ENCODE measurements around the gene DBH. TPM values are rescaled to one million over a fixed set of nuclear protein-coding genes. Genes with fewer than 3 reads are reported as not detected.

DBH gene
- total RNA-seq, 1 donor from 2014 or later = not detected

DNA sequence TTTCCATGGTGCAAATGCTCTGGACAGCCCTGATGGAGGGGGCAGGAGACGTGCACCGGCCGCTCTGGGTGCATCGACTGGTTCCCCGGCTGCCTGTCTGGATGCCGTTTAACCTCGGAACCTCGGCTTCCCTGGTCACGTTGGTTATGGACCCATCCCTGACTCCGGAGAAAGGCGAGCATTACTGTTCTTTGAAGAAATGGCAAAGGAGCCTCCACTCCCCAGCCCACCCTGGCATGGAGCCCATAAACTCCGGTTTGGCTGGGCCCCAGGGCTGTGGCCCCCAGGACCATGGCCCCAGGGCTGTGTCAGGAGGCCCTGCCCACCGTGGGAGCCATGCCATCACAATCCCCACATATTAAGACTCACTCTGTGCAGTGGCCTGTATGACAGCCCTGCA lies 28.9 kb downstream of the DBH start:
- FAIRE-seq = no peak
- Histone ChIP-seq H3K4me2 (ENCODE audit: low read length) (no peak overlapping the region), H3K36me3 (ENCODE audit: insufficient read depth, low read length) (no peaks in the 10 kb centered on the region), H2AFZ (ENCODE audit: low read depth, low read length) (no peak overlapping the region), H4K20me1 (ENCODE audit: insufficient read depth, low read length) (no peaks in the 10 kb centered on the region), H3K27ac (ENCODE audit: low read depth, low read length) (no peak overlapping the region), H3K9ac (ENCODE audit: low read length) (no peak overlapping the region), H3K27me3 (ENCODE audit: insufficient read depth, low read length) (peaks cover 3% of the 10 kb centered on the region), H3K4me3 (ENCODE audit: insufficient read depth, low read depth, low read length) (no peak overlapping the region), H3K9me3 (ENCODE audit: insufficient read depth, low read depth, low read length) (no peaks in the 10 kb centered on the region), H3K4me1 (ENCODE audit: insufficient read depth, low read length) (no peaks in the 10 kb centered on the region), H3K79me2 (ENCODE audit: insufficient read depth, low read length) (no peaks in the 10 kb centered on the region)
- H3K27me3 Mint-ChIP-seq (ENCODE audit: low read depth, unreplicated experiment) = peaks cover 35% of the 10 kb centered on the region
- H3K4me3 Mint-ChIP-seq (ENCODE audit: unreplicated experiment) = no peak overlapping the region
- no peaks in the 10 kb centered on the region for H3K9me3 Mint-ChIP-seq (ENCODE audit: unreplicated experiment)
- no peak for DNase-seq (ENCODE audit: low read depth)
- H3K4me1 Mint-ChIP-seq (ENCODE audit: low read depth, unreplicated experiment) = no peaks in the 10 kb centered on the region
- TF ChIP-seq EZH2 (IDR thresholded peaks at IDR 0.05; ENCODE audit: insufficient read depth, low read length) = no peak
- no peak for TF ChIP-seq CTCF (IDR thresholded peaks at IDR 0.05; ENCODE audit: insufficient read depth, low read depth, low read length)
- no peaks in the 10 kb centered on the region for H3K36me3 Mint-ChIP-seq (ENCODE audit: low read depth, unreplicated experiment)
- no peak overlapping the region for H3K27ac Mint-ChIP-seq (ENCODE audit: unreplicated experiment)

- Mint-ChIP-seq H3K27ac (ENCODE audit: unreplicated experiment) (no peak overlapping the region), H3K4me1 (ENCODE audit: low read depth, unreplicated experiment) (no peaks in the 10 kb centered on the region), H3K36me3 (ENCODE audit: low read depth, unreplicated experiment) (no peaks in the 10 kb centered on the region), H3K4me3 (ENCODE audit: unreplicated experiment) (no peak overlapping the region), H3K9me3 (ENCODE audit: unreplicated experiment) (no peaks in the 10 kb centered on the region), H3K27me3 (ENCODE audit: low read depth, unreplicated experiment) (peaks cover 37% of the 10 kb centered on the region)
- H3K27ac ChIP-seq (ENCODE audit: low read depth, low read length) = no peak overlapping the region
- no peak overlapping the region for H3K4me2 ChIP-seq (ENCODE audit: low read length)
- H4K20me1 ChIP-seq (ENCODE audit: insufficient read depth, low read length) = no peaks in the 10 kb centered on the region
- H3K36me3 ChIP-seq (ENCODE audit: insufficient read depth, low read length) = no peaks in the 10 kb centered on the region
- no peaks in the 10 kb centered on the region for H3K4me1 ChIP-seq (ENCODE audit: insufficient read depth, low read length)
- H3K27me3 ChIP-seq (ENCODE audit: insufficient read depth, low read length) = peaks cover under 1% of the 10 kb centered on the region
- H3K79me2 ChIP-seq (ENCODE audit: insufficient read depth, low read length) = no peaks in the 10 kb centered on the region
- TF ChIP-seq CTCF (IDR thresholded peaks at IDR 0.05; ENCODE audit: insufficient read depth, low read depth, low read length) = no peak
- no peak for TF ChIP-seq EZH2 (IDR thresholded peaks at IDR 0.05; ENCODE audit: insufficient read depth, low read length)
- FAIRE-seq = no peak
- H3K4me3 ChIP-seq (ENCODE audit: insufficient read depth, low read depth, low read length) = no peak overlapping the region
- no peak overlapping the region for H3K9ac ChIP-seq (ENCODE audit: low read length)
- no peaks in the 10 kb centered on the region for H3K9me3 ChIP-seq (ENCODE audit: insufficient read depth, low read depth, low read length)
- DNase-seq (ENCODE audit: low read depth) = no peak
- no peak overlapping the region for H2AFZ ChIP-seq (ENCODE audit: low read depth, low read length)
Measured at GRCh38 chr9:133665535-133665934, 29.4 kb downstream of the DBH start.

DNA sequence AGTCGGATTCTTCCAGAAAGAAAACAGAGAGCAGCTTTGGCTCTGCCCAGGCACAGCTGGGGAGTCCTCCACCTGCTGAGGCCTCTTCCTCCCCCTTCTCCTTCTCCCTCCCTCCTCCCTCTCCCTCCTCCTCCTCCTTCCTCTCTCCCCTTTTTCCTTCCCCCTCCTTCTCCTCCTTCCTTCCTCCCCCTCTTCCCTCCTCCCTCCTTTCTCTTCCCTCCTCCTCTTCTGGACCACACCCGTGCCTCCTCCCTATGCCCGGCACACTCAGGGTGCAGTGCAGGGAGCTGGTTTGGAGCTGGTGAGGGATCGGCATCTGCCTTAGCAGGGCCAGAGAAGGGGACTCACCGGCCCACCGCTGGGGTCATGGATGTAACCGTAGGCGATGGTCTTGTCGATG lies 30.2 kb downstream of the DBH start:
- no peak overlapping the region for H2AFZ ChIP-seq (ENCODE audit: low read depth, low read length)
- no peaks in the 10 kb centered on the region for H3K9me3 Mint-ChIP-seq (ENCODE audit: unreplicated experiment)
- no peaks in the 10 kb centered on the region for H3K27me3 ChIP-seq (ENCODE audit: insufficient read depth, low read length)
- H3K4me3 Mint-ChIP-seq (ENCODE audit: unreplicated experiment) = no peak overlapping the region
- H3K36me3 ChIP-seq (ENCODE audit: insufficient read depth, low read length) = no peaks in the 10 kb centered on the region
- no peaks in the 10 kb centered on the region for H3K9me3 ChIP-seq (ENCODE audit: insufficient read depth, low read depth, low read length)
- H3K27me3 Mint-ChIP-seq (ENCODE audit: low read depth, unreplicated experiment) = peaks cover 34% of the 10 kb centered on the region
- TF ChIP-seq CTCF (IDR thresholded peaks at IDR 0.05; ENCODE audit: insufficient read depth, low read depth, low read length) (no peak), EZH2 (IDR thresholded peaks at IDR 0.05; ENCODE audit: insufficient read depth, low read length) (no peak)
- DNase-seq (ENCODE audit: low read depth) (no peak), FAIRE-seq (no peak)
- H4K20me1 ChIP-seq (ENCODE audit: insufficient read depth, low read length) = no peaks in the 10 kb centered on the region
- H3K27ac ChIP-seq (ENCODE audit: low read depth, low read length) = no peak overlapping the region
- H3K4me3 ChIP-seq (ENCODE audit: insufficient read depth, low read depth, low read length) = no peak overlapping the region
- no peaks in the 10 kb centered on the region for H3K79me2 ChIP-seq (ENCODE audit: insufficient read depth, low read length)
- H3K9ac ChIP-seq (ENCODE audit: low read length) = no peak overlapping the region
- H3K4me2 ChIP-seq (ENCODE audit: low read length) = no peak overlapping the region
- H3K4me1 ChIP-seq (ENCODE audit: insufficient read depth, low read length) = no peaks in the 10 kb centered on the region
- H3K4me1 Mint-ChIP-seq (ENCODE audit: low read depth, unreplicated experiment) = no peaks in the 10 kb centered on the region
- H3K36me3 Mint-ChIP-seq (ENCODE audit: low read depth, unreplicated experiment) = peaks cover 1% of the 10 kb centered on the region
- H3K27ac Mint-ChIP-seq (ENCODE audit: unreplicated experiment) = no peak overlapping the region

All from astrocyte (in vitro differentiated cells and primary cell).